KOPT-K1 (cell line): Measurements from ENCODE around the gene TBC1D19.
A peak's percentile ranks its signal among the peaks of the same experiment; 100 is the strongest.
"Not testable (repeated sequence)": the region's sequence is repeated elsewhere in the genome, so short reads cannot be mapped to it uniquely, and the experiment has no call there.

ENCODE experiments used
- H3K27ac ChIP-seq: fragments of 200-600 bp; sonication (generic); 2 replicates; pipeline ENCODE4 v1.5.1; 2016; ENCODE audit warnings: antibody characterized with exemption, mild to moderate bottlenecking, low read depth, low read length; ENCODE audit not compliant: poor library complexity, severe bottlenecking
- H3K36me3 ChIP-seq: fragments of 200-600 bp; sonication (generic); 2 replicates; pipeline ENCODE4 v1.5.1; 2017; ENCODE audit warnings: antibody characterized with exemption, mild to moderate bottlenecking, low read length, moderate library complexity; ENCODE audit not compliant: insufficient read depth
- H3K9me3 ChIP-seq: fragments of 200-600 bp; sonication (generic); 2 replicates; pipeline ENCODE4 v1.5.1; 2017; ENCODE audit warnings: antibody characterized with exemption, low read length, mild to moderate bottlenecking; ENCODE audit not compliant: insufficient read depth, poor library complexity, severe bottlenecking

TBC1D19 gene

GRCh38 chr4:26583865-26584652 is at the start of gene TBC1D19:
TSS of gene TBC1D19 (plus strand) at chr4:26584084. CDS start at chr4:26584194, 110 bp downstream.
- H3K27ac ChIP-seq, result peak within 1 kb of the TSS; percentile 71
- no peaks in the 10 kb centered on the region for H3K36me3 ChIP-seq
- no peaks in the 10 kb centered on the region for H3K9me3 ChIP-seq

DNA sequence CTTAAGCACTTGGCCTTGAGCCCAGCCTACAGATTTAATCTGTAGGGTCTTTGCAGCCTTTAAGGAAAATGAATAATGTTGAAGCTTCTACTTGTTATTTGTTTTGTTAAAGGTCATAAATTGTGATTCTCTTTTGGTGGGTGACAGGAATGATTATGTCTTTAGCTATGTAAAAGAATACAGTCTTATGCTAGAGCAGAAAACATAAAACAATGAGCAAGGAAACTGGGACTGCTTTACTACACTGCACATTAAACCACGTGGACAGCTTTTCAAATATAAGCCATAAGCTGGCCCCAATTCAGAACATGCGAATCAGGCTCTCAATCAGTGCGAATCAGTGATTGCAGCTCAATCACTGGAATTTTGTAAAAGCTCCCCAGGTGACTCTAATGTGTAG is 40.9 kb upstream of the TBC1D19 start:
- Histone ChIP-seq H3K9me3 (no peaks in the 10 kb centered on the region), H3K27ac (no peak overlapping the region), H3K36me3 (no peaks in the 10 kb centered on the region)

GRCh38 chr4:26544421-26544820 is 39.5 kb upstream of the TBC1D19 start:
- Histone ChIP-seq H3K36me3 (no peaks in the 10 kb centered on the region), H3K9me3 (no peaks in the 10 kb centered on the region), H3K27ac (no peak overlapping the region)

DNA sequence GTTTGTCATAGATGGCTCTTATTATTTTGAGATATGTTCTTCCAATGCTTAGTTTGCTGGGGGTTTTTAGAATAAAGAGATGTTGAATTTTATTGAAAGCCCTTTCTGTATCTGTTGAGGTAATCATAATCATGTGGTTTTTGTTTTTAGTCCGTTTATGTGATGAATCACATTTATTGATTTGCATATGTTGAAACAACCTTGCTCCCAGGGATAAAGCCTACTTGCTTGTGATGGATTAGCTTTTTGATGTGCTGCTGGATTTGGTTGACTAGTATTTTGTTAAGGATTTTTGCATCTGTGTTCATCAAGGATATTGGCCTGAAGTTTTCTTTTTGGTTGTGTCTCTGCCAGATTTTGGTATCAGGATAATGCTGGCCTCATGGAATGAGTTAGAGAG is 35.5 kb upstream of the TBC1D19 start:
- not testable (repeated sequence) for H3K9me3 ChIP-seq, H3K36me3 ChIP-seq, H3K27ac ChIP-seq

DNA sequence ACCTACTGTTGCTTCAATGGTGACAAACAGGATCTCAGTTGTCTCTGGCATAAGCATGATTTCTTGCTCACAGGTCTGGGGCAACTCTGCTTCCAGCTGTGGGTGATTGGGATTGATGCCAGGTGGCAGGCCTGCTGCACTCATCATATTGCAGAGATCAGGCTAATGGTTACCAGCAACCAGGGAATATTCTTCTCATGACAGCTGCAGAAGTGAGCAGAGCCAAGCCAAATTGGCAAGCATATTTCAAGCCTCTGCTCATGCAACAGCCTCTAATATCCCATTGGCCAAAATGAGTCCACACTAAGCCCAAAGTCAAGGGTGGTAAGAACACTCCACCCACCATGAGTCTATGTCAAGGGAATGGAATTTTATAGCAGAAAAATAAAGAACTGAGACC is 26.7 kb upstream of the TBC1D19 start:
- Histone ChIP-seq H3K36me3 (no peaks in the 10 kb centered on the region), H3K27ac (no peak overlapping the region)

GRCh38 chr4:26558166-26558895 is 25.6 kb upstream of the TBC1D19 start:
- Histone ChIP-seq H3K27ac (no peak overlapping the region), H3K9me3 (peaks cover 8% of the 10 kb centered on the region), H3K36me3 (no peaks in the 10 kb centered on the region)

More for the DNA sequence above, 26.7 kb upstream of the TBC1D19 start:
- peaks cover 8% of the 10 kb centered on the region for H3K9me3 ChIP-seq

- peaks cover 3% of the 10 kb centered on the region for H3K9me3 ChIP-seq
- no peaks in the 10 kb centered on the region for H3K36me3 ChIP-seq
- H3K27ac ChIP-seq, result no peak overlapping the region
Measured at GRCh38 chr4:26566133-26566532, 17.8 kb upstream of the TBC1D19 start.

DNA sequence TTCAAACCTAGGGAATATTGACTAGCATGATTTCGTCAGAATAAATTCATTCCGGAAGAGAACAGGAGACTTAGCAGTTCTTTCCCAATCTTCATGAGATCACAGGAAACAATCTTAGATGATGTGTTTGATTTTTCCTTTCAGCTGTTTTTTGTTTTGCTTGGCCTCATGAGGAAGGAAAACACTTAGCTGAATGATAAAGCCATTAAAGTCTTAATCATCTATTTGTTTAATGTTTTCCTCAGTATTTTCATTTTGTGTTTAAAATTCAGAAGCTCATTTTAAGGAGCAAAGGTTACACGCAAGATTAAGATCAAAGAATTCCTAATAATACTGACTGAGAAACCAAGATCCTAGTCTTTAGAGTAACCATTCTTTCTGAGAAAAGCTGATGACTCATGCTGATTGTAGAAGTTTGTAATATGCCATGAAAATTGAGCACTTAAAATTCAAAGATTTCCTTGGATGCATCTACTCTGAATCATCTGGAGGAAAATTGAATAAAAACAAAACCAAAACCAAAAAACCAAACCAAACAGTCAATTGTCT is 15.4 kb upstream of the TBC1D19 start:
- no peak overlapping the region for H3K27ac ChIP-seq
- H3K9me3 ChIP-seq, result no peaks in the 10 kb centered on the region
- H3K36me3 ChIP-seq, result no peaks in the 10 kb centered on the region

- Histone ChIP-seq H3K36me3 (no peaks in the 10 kb centered on the region), H3K9me3 (no peaks in the 10 kb centered on the region), H3K27ac (no peak overlapping the region)
Measured at GRCh38 chr4:26570596-26570995, 13.3 kb upstream of the TBC1D19 start.

DNA sequence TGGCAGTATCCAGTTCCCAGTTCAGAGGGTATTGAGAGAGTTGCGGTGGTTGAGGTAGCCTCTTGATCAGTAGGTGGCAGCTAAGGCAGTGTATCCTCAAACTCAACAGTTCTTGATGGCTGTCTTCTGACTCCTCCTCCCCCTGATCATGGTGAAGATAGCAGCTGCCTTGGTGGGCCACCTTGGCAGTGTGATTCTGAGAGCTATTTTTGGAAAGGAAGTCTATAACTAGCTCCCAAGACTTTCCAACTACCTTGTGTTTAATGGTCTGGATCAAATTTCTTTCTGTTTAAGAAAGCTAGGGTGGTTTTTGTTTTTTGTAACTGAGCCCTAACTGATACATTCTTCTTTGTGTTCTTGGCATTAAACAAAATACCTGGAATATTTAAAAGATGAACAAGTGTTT is 10.5 kb upstream of the TBC1D19 start:
- Histone ChIP-seq H3K36me3 (no peaks in the 10 kb centered on the region), H3K27ac (no peak overlapping the region), H3K9me3 (no peaks in the 10 kb centered on the region)

DNA sequence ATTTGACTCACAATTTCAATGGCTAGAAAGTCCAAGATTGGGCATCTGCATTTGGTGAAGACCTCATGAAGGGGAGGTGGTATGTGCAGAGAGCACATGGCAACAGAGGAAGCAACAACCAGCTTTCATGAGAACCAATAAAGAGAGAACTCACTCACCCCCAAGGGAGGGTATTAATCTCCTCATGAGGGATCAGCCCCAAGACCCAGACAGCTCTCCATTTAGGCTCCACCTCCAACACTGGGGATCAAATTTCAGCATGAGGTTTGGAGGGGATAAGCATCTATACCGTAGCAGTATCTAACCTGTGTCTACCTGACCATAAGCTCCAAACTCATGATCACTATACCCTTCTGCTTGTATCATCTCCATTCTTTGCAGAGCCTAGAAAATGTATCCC is 9.3 kb upstream of the TBC1D19 start:
- H3K36me3 ChIP-seq, result no peaks in the 10 kb centered on the region
- no peaks in the 10 kb centered on the region for H3K9me3 ChIP-seq

DNA sequence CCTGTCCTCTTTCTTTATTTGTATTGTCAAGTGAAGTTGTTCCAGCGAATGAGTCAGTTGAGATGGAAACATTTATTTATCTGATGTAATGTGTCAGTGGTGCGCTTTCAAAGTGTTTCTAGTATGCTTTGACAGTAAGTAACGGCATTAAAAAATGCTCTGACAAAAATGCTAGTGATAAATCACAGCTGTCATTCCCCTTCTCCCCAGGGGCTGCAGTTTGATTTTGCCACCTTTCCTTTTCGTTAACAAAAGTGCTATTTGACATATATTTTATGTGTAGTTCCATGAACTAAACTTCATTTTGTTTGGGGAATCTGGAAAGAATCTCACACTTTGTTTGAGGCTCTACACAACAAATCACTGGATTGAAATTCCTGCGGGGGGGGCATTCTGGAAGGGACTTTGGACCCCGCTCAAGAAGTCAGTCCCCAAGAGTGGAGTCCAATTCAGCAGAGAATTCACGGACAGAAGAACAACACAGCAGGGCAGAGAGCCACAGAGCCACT is 7.6 kb upstream of the TBC1D19 start:
- no peaks in the 10 kb centered on the region for H3K36me3 ChIP-seq
- H3K9me3 ChIP-seq, result no peaks in the 10 kb centered on the region
- H3K27ac ChIP-seq, result no peak overlapping the region

More for the DNA sequence above, 9.3 kb upstream of the TBC1D19 start:
- H3K27ac ChIP-seq, result no peak overlapping the region

DNA sequence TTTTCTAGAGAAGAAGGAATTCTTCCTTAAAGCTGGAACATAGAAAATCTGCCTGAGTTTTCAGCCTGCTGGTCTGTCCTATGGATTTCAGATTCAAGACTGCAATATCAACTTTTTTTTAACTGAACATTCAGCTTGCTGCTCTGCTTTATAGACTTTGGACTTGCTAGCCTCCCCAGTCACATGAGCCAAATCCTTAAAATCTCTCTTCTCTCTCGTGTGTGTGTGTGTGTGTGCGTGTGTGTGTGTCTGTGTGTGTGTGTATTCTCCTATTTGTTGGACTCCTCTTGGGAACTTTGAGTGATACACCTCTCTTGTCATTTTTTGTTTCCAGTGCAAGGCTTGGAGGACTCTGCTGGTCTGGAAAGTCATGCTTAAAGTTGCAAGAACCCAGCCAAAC is 6.8 kb upstream of the TBC1D19 start:
- no peaks in the 10 kb centered on the region for H3K36me3 ChIP-seq
- no peaks in the 10 kb centered on the region for H3K9me3 ChIP-seq
- H3K27ac ChIP-seq, result no peak overlapping the region

GRCh38 chr4:26579169-26579568 is 4.7 kb upstream of the TBC1D19 start:
- no peaks in the 10 kb centered on the region for H3K36me3 ChIP-seq
- H3K27ac ChIP-seq, result no peak overlapping the region
- no peaks in the 10 kb centered on the region for H3K9me3 ChIP-seq

DNA sequence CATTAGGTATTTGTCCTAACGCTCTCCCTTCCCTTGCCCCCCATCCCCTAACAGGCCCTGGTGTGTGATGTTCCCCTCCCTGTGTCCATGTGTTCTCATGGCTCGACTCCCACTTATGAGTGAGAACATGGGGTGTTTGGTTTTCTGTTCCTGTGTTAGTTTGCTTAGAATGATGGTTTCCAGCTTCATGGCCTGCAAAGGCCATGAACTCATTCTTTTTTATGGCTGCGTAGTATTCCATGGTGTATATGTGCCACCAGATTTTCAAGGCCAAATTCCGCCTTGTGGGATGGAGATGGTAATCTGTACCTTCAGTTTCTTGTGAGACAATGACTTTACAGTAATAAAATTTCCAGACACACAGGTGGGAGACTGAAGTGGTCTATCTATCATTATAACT is 2.5 kb upstream of the TBC1D19 start:
- not testable (repeated sequence) for H3K36me3 ChIP-seq, H3K27ac ChIP-seq, H3K9me3 ChIP-seq
